ENCODE measurements around the gene CDH13. TPM values are rescaled to one million over a fixed set of nuclear protein-coding genes. Genes with fewer than 3 reads are reported as not detected.

The CDH13 gene
- total and polyA plus RNA-seq, 2 experiments from 2014 or later: 2.9 to 4.8 TPM

GRCh38 chr16:83704656-83705055 is 1077.9 kb downstream of the CDH13 start:
- no peak for DNase-seq (ENCODE audit: low read depth in 1 of 2, low spot score in 1 of 2)
- Histone ChIP-seq H3K9me3 (ENCODE audit: low read depth) (no peaks in the 10 kb centered on the region), H3K36me3 (no peaks in the 10 kb centered on the region), H3K27me3 (no peaks in the 10 kb centered on the region), H3K27ac (no peak overlapping the region), H3K4me1 (ENCODE audit: low read depth) (no peaks in the 10 kb centered on the region), H3K4me3 (no peak overlapping the region)
- TF ChIP-seq CTCF (IDR thresholded peaks at IDR 0.05; ENCODE audit: low read depth, low read length): no peak

- no peak overlapping the region for H3K27ac ChIP-seq
- TF ChIP-seq CTCF (IDR thresholded peaks at IDR 0.05; ENCODE audit: low read depth, low read length): no peak
Measured at GRCh38 chr16:83705856-83706255, 1079.1 kb downstream of the CDH13 start.

GRCh38 chr16:83706394-83706793 is 1079.6 kb downstream of the CDH13 start:
- no peak for TF ChIP-seq CTCF (IDR thresholded peaks at IDR 0.05; ENCODE audit: low read depth, low read length)
- no peaks in the 10 kb centered on the region for H3K27me3 ChIP-seq
- no peaks in the 10 kb centered on the region for H3K36me3 ChIP-seq
- H3K4me1 ChIP-seq (ENCODE audit: low read depth): no peaks in the 10 kb centered on the region
- H3K27ac ChIP-seq: no peak overlapping the region
- DNase-seq (ENCODE audit: low read depth in 1 of 2, low spot score in 1 of 2): no peak
- no peak overlapping the region for H3K4me3 ChIP-seq
- no peaks in the 10 kb centered on the region for H3K9me3 ChIP-seq (ENCODE audit: low read depth)

More at GRCh38 chr16:83705856-83706255, 1079.1 kb downstream of the CDH13 start:
- Histone ChIP-seq H3K27me3 (no peaks in the 10 kb centered on the region), H3K4me3 (no peak overlapping the region), H3K4me1 (ENCODE audit: low read depth) (no peaks in the 10 kb centered on the region), H3K9me3 (ENCODE audit: low read depth) (no peaks in the 10 kb centered on the region), H3K36me3 (no peaks in the 10 kb centered on the region)
- no peak for DNase-seq (ENCODE audit: low read depth in 1 of 2, low spot score in 1 of 2)

- Histone ChIP-seq H3K36me3 (no peaks in the 10 kb centered on the region), H3K4me1 (ENCODE audit: low read depth) (no peaks in the 10 kb centered on the region), H3K4me3 (no peak overlapping the region), H3K27me3 (no peaks in the 10 kb centered on the region), H3K9me3 (ENCODE audit: low read depth) (no peaks in the 10 kb centered on the region), H3K27ac (no peak overlapping the region)
- no peak for DNase-seq (ENCODE audit: low read depth in 1 of 2, low spot score in 1 of 2)
- TF ChIP-seq CTCF (IDR thresholded peaks at IDR 0.05; ENCODE audit: low read depth, low read length): no peak
Measured at GRCh38 chr16:83711069-83711468, 1084.3 kb downstream of the CDH13 start.

GRCh38 chr16:83713597-83713996 is 1086.8 kb downstream of the CDH13 start:
- DNase-seq (ENCODE audit: low read depth in 1 of 2, low spot score in 1 of 2): no peak
- Histone ChIP-seq H3K27me3 (no peaks in the 10 kb centered on the region), H3K36me3 (no peaks in the 10 kb centered on the region), H3K27ac (no peak overlapping the region), H3K9me3 (ENCODE audit: low read depth) (no peaks in the 10 kb centered on the region), H3K4me1 (ENCODE audit: low read depth) (no peaks in the 10 kb centered on the region), H3K4me3 (no peak overlapping the region)
- no peak for TF ChIP-seq CTCF (IDR thresholded peaks at IDR 0.05; ENCODE audit: low read depth, low read length)

- DNase-seq (ENCODE audit: low read depth in 1 of 2, low spot score in 1 of 2): no peak
- Histone ChIP-seq H3K27ac (no peak overlapping the region), H3K9me3 (ENCODE audit: low read depth) (no peaks in the 10 kb centered on the region), H3K36me3 (no peaks in the 10 kb centered on the region), H3K27me3 (no peaks in the 10 kb centered on the region), H3K4me1 (ENCODE audit: low read depth) (no peaks in the 10 kb centered on the region), H3K4me3 (no peak overlapping the region)
- no peak for TF ChIP-seq CTCF (IDR thresholded peaks at IDR 0.05; ENCODE audit: low read depth, low read length)
Measured at GRCh38 chr16:83714286-83714685, 1087.5 kb downstream of the CDH13 start.

All from cardiac muscle cell (in vitro differentiated cells and primary cell).